BLaER1 treated with 17β-estradiol and CSF1 and Interleukin-3, amounts not matched to agents 10 nM and 100 nM (cell line): ENCODE results near the gene PNMA8A.

Source experiments
- H3K27ac ChIP-seq, 11 experiments: shearing (Covaris generic); formaldehyde crosslinking; 2 replicates each; pipeline ENCODE4 v1.8.1; 2022
- H3K27me3 ChIP-seq, 11 experiments: shearing (Covaris generic); formaldehyde crosslinking; 2 replicates each; pipeline ENCODE4 v1.8.1; 2022
- H3K36me3 ChIP-seq, 11 experiments: shearing (Covaris generic); formaldehyde crosslinking; 2 replicates each; pipeline ENCODE4 v1.8.1; 2022
- H3K4me1 ChIP-seq, 10 experiments: shearing (Covaris generic); formaldehyde crosslinking; 2 replicates each; pipeline ENCODE4 v1.8.1; 2022
- H3K4me2 ChIP-seq, 11 experiments: shearing (Covaris generic); formaldehyde crosslinking; 2 replicates each; pipeline ENCODE4 v1.8.1; 2022
- H3K4me3 ChIP-seq, 10 experiments: shearing (Covaris generic); formaldehyde crosslinking; 2 replicates each; pipeline ENCODE4 v1.8.1; 2022
- H3K9ac ChIP-seq, 11 experiments: shearing (Covaris generic); formaldehyde crosslinking; 2 replicates each; pipeline ENCODE4 v1.8.1; 2022
- H3K9me3 ChIP-seq, 11 experiments: shearing (Covaris generic); formaldehyde crosslinking; replicated peaks in 1 of 11; 2 replicates each; pipeline ENCODE4 v1.8.1; 2022
- H4K20me1 ChIP-seq, 11 experiments: shearing (Covaris generic); formaldehyde crosslinking; 2 replicates each; pipeline ENCODE4 v1.8.1; 2022
- Cebpa-rat ChIP-seq, 11 experiments: shearing (Covaris generic); IDR thresholded peaks; 2 replicates each; pipeline ENCODE4 v1.8.1; 2022

The PNMA8A gene

GRCh38 chr19:46420056-46420455, 51.3 kb downstream of the PNMA8A start:
- Histone ChIP-seq H3K4me2 (peak overlapping the region in 9 of 11 experiments; percentile 18 to 68 (median 61); a peak in 17 of 22 replicates), H3K9ac (0 out of 22 replicates have a peak overlapping the region, but pooled peaks of 1 of the 11 experiments have one; percentile 2), H3K4me1 (peaks cover 14 to 58% (median 38%) of the 10 kb centered on the region in 10 experiments), H4K20me1 (no peaks in the 10 kb centered on the region), H3K27me3 (peaks cover 0 to 19% (median 5%) of the 10 kb centered on the region in 11 experiments; a peak in 14 of 22 replicates), H3K4me3 (no peak overlapping the region), H3K36me3 (no peaks in the 10 kb centered on the region), H3K9me3 (0 out of 22 replicates have a peak, but pooled peaks cover 0 to 1% (median 0%) of the 10 kb centered on the region in 11 experiments), H3K27ac (peak overlapping the region in 1 of 11 experiments; percentile 4; a peak in 1 of 22 replicates)
- TF ChIP-seq Cebpa-rat (IDR thresholded peaks at IDR 0.05) = no peak
